ENCODE measurements around the gene PPP1R1C. TPM values are rescaled to one million over a fixed set of nuclear protein-coding genes. Genes with fewer than 3 reads are reported as not detected.

PPP1R1C gene
- total RNA-seq, 4 donors from 2014 or later, result not detected

- intact Hi-C loops (cut with DNase I; ENCODE audit: low total_unique reads) (loop anchor here (10.0 kb wide), 1 partner anchor 70 kb away; no protein-coding TSS in a partner anchor), in situ Hi-C loops (cut with MboI; ENCODE audit: low sequenced_read_pairs in 4 of 4) (no loop called here)
- no peaks in the 10 kb centered on the region for H3K36me3 ChIP-seq
- TF ChIP-seq CTCF (IDR thresholded peaks at IDR 0.05 in 4 of 5, conservative IDR thresholded peaks at IDR 0.05 in 1 of 5) (no peak), POLR2A (IDR thresholded peaks at IDR 0.05) (no peak)
- no peaks in the 10 kb centered on the region for H3K9me3 ChIP-seq
- H3K4me3 ChIP-seq, result no peak overlapping the region
- no peak for ATAC-seq
- no peak overlapping the region for H3K27ac ChIP-seq
- H3K4me1 ChIP-seq, result no peaks in the 10 kb centered on the region
- H3K27me3 ChIP-seq, result no peaks in the 10 kb centered on the region
- DNase-seq, result no peak
Measured at GRCh38 chr2:181995289-181995688, 9.6 kb downstream of the PPP1R1C start.

GRCh38 chr2:181998041-181998835 lies 12.6 kb downstream of the PPP1R1C start:
- H3K9me3 ChIP-seq, result no peaks in the 10 kb centered on the region
- no peaks in the 10 kb centered on the region for H3K4me1 ChIP-seq
- in situ Hi-C loops (cut with MboI; ENCODE audit: low sequenced_read_pairs in 4 of 4), result no loop called here
- no peaks in the 10 kb centered on the region for H3K36me3 ChIP-seq
- intact Hi-C loops (cut with DNase I; ENCODE audit: low total_unique reads), result loop anchor here (10.0 kb wide), 1 partner anchor 67 kb away; no protein-coding TSS in a partner anchor
- ATAC-seq (no peak), DNase-seq (no peak)
- H3K4me3 ChIP-seq, result no peak overlapping the region
- TF ChIP-seq CTCF (IDR thresholded peaks at IDR 0.05 in 4 of 5, conservative IDR thresholded peaks at IDR 0.05 in 1 of 5) (no peak), POLR2A (IDR thresholded peaks at IDR 0.05) (no peak)
- no peak overlapping the region for H3K27ac ChIP-seq
- no peaks in the 10 kb centered on the region for H3K27me3 ChIP-seq

GRCh38 chr2:181998891-181999654 lies 13.4 kb downstream of the PPP1R1C start:
- intact Hi-C loops (cut with DNase I; ENCODE audit: low total_unique reads) (loop anchor here (10.0 kb wide), 1 partner anchor 66 kb away; no protein-coding TSS in a partner anchor), in situ Hi-C loops (cut with MboI; ENCODE audit: low sequenced_read_pairs in 4 of 4) (no loop called here)
- TF ChIP-seq CTCF (IDR thresholded peaks at IDR 0.05 in 4 of 5, conservative IDR thresholded peaks at IDR 0.05 in 1 of 5), result no peak
- TF ChIP-seq POLR2A (IDR thresholded peaks at IDR 0.05), result no peak
- DNase-seq (no peak), ATAC-seq (no peak)
- H3K27ac ChIP-seq, result no peak overlapping the region
- H3K36me3 ChIP-seq, result no peaks in the 10 kb centered on the region
- H3K4me1 ChIP-seq, result no peaks in the 10 kb centered on the region
- no peak overlapping the region for H3K4me3 ChIP-seq
- no peaks in the 10 kb centered on the region for H3K27me3 ChIP-seq
- H3K9me3 ChIP-seq, result no peaks in the 10 kb centered on the region

- DNase-seq, result no peak
Measured at GRCh38 chr2:181999911-182000310, 14.3 kb downstream of the PPP1R1C start.

More at GRCh38 chr2:181999911-182000310, 14.3 kb downstream of the PPP1R1C start:
- in situ Hi-C loops (cut with MboI; ENCODE audit: low sequenced_read_pairs in 4 of 4), result no loop called here
- Histone ChIP-seq H3K4me1 (no peaks in the 10 kb centered on the region), H3K4me3 (no peak overlapping the region), H3K9me3 (no peaks in the 10 kb centered on the region), H3K27ac (no peak overlapping the region), H3K36me3 (no peaks in the 10 kb centered on the region), H3K27me3 (no peaks in the 10 kb centered on the region)
- no peak for ATAC-seq
- intact Hi-C loops (cut with DNase I; ENCODE audit: low total_unique reads), result loop anchor here (10.0 kb wide), 1 partner anchor 65 kb away; no protein-coding TSS in a partner anchor
- no peak for TF ChIP-seq POLR2A (IDR thresholded peaks at IDR 0.05)
- no peak for TF ChIP-seq CTCF (IDR thresholded peaks at IDR 0.05 in 4 of 5, conservative IDR thresholded peaks at IDR 0.05 in 1 of 5)
